HepG2 (cell line): ENCODE measurements around the gene CEP131. TPM values are rescaled to one million over a fixed set of nuclear protein-coding genes. Genes with fewer than 3 reads are reported as not detected.

ENCODE experiments used
- CBX1 ChIP-seq: IDR thresholded peaks from one replicate; pipeline ENCODE4 v1.6.1; 2016; ENCODE audit warnings: antibody characterized with exemption, low read depth
- CBX2 ChIP-seq, 2 experiments: fragments of 200-600 bp in 1 of 2; sonication (generic); formaldehyde crosslinking in 1 of 2; IDR thresholded peaks; 2 replicates each; pipeline versions ENCODE4 v1.7.0 to v1.8.1; 2018 to 2022; ENCODE audit warnings: low read depth in 2 of 2, low read length in 1 of 2, mild to moderate bottlenecking in 1 of 2, missing genetic modification reagents in 1 of 2
- HNF4A ChIP-seq: sonication (generic); formaldehyde crosslinking; IDR thresholded peaks from 2 replicates; pipeline ENCODE4 v1.4.0; 2020; ENCODE audit warnings: missing genetic modification reagents
- MBD4 ChIP-seq: IDR thresholded peaks from 2 replicates; pipeline ENCODE4 v1.6.1; 2012; ENCODE audit warnings: low read length, inconsistent platforms, borderline replicate concordance
- MEIS2 ChIP-seq: sonication (generic); formaldehyde crosslinking; IDR thresholded peaks from 2 replicates; pipeline ENCODE4 v1.9.0; 2021; ENCODE audit warnings: mild to moderate bottlenecking, missing genetic modification reagents
- PAF1 ChIP-seq: IDR thresholded peaks from 2 replicates; pipeline ENCODE4 v1.6.1; 2016; ENCODE audit warnings: missing genetic modification reagents, missing compliant biosample characterization
- PHF5A ChIP-seq: IDR thresholded peaks from one replicate; pipeline ENCODE4 v1.6.1; 2018; ENCODE audit warnings: low read depth, missing genetic modification reagents; ENCODE audit not compliant: unreplicated experiment
- RBFOX2 ChIP-seq: fragments of 200-400 bp; formaldehyde crosslinking; IDR thresholded peaks from 2 replicates; pipeline ENCODE4 v1.6.1; 2017; ENCODE audit warnings: low read depth, mild to moderate bottlenecking, low read length
- RFXAP ChIP-seq: sonication (generic); formaldehyde crosslinking; IDR thresholded peaks from 2 replicates; pipeline ENCODE4 v1.4.0; 2020; ENCODE audit warnings: missing genetic modification reagents, borderline replicate concordance
- SIN3A ChIP-seq: IDR thresholded peaks from 2 replicates; pipeline ENCODE4 v1.6.1; 2011; ENCODE audit warnings: low read depth, mild to moderate bottlenecking, control low read depth, low read length, borderline replicate concordance
- SOX13 ChIP-seq, 3 experiments: fragments of 450-650 bp in 1 of 3; sonication (generic) in 1 of 3; formaldehyde crosslinking in 1 of 3; IDR thresholded peaks in 2 of 3; conservative IDR thresholded peaks in 1 of 3; 2 replicates each; pipeline versions ENCODE4 v1.5.0 to v1.6.1; 2016 to 2020; ENCODE audit warnings: antibody characterized with exemption in 1 of 3, mild to moderate bottlenecking in 1 of 3, missing compliant biosample characterization in 1 of 3, missing genetic modification reagents in 1 of 3, moderate library complexity in 1 of 3
- TOPORS ChIP-seq: sonication (generic); formaldehyde crosslinking; IDR thresholded peaks from 2 replicates; pipeline ENCODE4 v1.8.0; 2023; ENCODE audit warnings: mild to moderate bottlenecking, missing genetic modification reagents
- XBP1 ChIP-seq: sonication (generic); formaldehyde crosslinking; IDR thresholded peaks from 2 replicates; pipeline ENCODE4 v1.5.0; 2020; ENCODE audit warnings: missing genetic modification reagents
- ZBTB21 ChIP-seq: sonication (generic); formaldehyde crosslinking; IDR thresholded peaks from 2 replicates; pipeline ENCODE4 v1.4.0; 2020; ENCODE audit warnings: missing genetic modification reagents
- ZC3H13 ChIP-seq: sonication (generic); formaldehyde crosslinking; IDR thresholded peaks from 2 replicates; pipeline ENCODE4 v1.8.1; 2023; ENCODE audit warnings: mild to moderate bottlenecking, missing genetic modification reagents, moderate library complexity
- ZKSCAN8 ChIP-seq: IDR thresholded peaks from 2 replicates; pipeline ENCODE4 v1.6.1; 2016; ENCODE audit warnings: borderline replicate concordance, missing genetic modification reagents, missing compliant biosample characterization
- ZNF331 ChIP-seq: sonication (generic); formaldehyde crosslinking; IDR thresholded peaks from 2 replicates; pipeline ENCODE4 v1.4.0; 2020; ENCODE audit warnings: missing genetic modification reagents
- polyA plus RNA-seq, 8 experiments: library from polyadenylated mRNA; depleted of rRNA in 3 of 8; stranded (reverse) in 7 of 8; unstranded in 1 of 8; fragments of >200 nt; fragmentation: Illumina TruSeq in 4 of 8; extraction: Trizol in 4 of 8; gene quantifications; 2 replicates each; pipeline versions ENCODE4 v1.2.1 to v1.2.3, GENCODE V29; 2011 to 2016; ENCODE audit warnings: low read depth in 4 of 8, missing spikeins in 1 of 8, mixed read lengths in 1 of 8; ENCODE audit not compliant: insufficient read depth in 1 of 8
- total RNA-seq, 5 experiments: library from RNA; depleted of rRNA; stranded (reverse); fragments of >200 nt; fragmentation: Illumina TruSeq; extraction: Trizol; gene quantifications; 2 replicates each; pipeline ENCODE4 v1.2.3, GENCODE V29; 2016; ENCODE audit warnings: low read depth in 1 of 5
- TF ChIP-seq, protein P1 (sequence below): sonication (generic); formaldehyde crosslinking; IDR thresholded peaks from 2 replicates; pipeline ENCODE4 v1.8.1; 2023; ENCODE audit warnings: missing genetic modification reagents, inconsistent platforms, borderline replicate concordance
- TF ChIP-seq, protein P2 (sequence below): sonication (generic); formaldehyde crosslinking; IDR thresholded peaks from 2 replicates; pipeline ENCODE4 v1.4.0; 2020; ENCODE audit warnings: missing genetic modification reagents
- TF ChIP-seq, protein P3 (sequence below): sonication (generic); formaldehyde crosslinking; IDR thresholded peaks from 2 replicates; pipeline ENCODE4 v1.5.0; 2020; ENCODE audit warnings: missing genetic modification reagents, mild to moderate bottlenecking, borderline replicate concordance

Gene CEP131
- total and polyA plus RNA-seq, 2 of the 13 experiments (the other 11 are each of a cell fraction or from before 2014, with no cell fraction given), result 5.0 to 16.8 TPM

DNA sequence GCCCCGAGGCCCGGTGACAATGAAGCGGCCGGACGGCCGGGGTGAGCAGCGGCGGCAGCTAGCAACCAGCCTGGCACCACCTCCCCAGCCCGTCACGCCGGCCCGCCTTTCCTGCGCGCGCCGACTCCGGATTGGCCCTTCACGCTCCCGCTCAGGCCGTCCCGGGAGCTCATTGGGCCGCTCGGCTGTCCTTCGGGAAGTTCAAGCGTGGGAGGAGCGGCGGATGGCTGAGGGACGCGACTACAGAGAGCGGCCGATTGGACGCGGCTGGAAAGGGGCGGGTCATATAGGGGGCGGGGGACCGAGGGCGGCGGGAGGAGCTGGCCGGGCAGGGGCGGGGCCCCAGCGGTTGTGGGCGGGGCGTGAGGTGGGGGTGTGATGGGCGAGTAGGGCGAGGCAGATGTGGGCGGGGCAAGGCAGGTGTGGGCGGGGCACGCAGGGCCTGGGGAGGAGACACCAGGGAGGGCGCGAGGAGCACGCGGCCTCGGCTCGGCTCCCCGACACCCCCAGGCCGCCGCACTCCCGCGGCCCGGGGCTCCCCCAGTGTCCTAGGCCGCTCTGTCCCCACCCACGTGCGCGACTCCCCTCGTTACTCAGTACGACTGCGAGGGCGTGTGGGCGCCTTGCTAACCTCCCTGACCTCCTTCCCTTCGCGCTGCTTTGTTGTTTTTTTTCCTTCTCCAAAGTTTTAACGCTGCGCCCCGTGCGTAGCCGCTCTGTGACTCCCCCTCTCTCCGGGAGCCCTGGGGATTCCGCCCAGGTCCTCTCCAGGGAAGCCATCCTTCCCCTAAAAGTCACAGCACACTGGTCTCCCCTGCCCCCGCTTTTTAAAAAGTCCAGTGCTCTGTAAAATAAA lies at the start of gene CEP131 (continued):
- TF ChIP-seq, protein P1, sequence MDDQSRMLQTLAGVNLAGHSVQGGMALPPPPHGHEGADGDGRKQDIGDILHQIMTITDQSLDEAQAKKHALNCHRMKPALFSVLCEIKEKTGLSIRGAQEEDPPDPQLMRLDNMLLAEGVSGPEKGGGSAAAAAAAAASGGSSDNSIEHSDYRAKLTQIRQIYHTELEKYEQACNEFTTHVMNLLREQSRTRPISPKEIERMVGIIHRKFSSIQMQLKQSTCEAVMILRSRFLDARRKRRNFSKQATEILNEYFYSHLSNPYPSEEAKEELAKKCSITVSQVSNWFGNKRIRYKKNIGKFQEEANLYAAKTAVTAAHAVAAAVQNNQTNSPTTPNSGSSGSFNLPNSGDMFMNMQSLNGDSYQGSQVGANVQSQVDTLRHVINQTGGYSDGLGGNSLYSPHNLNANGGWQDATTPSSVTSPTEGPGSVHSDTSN (CRISPR knock-in tag), result peak; percentile 95; the same call in 1 of the 2 replicates
- TF ChIP-seq CBX2 (IDR thresholded peaks at IDR 0.05; ENCODE audit: low read depth, low read length), result no peak
- no peak for TF ChIP-seq CBX2 (CRISPR knock-in tag; IDR thresholded peaks at IDR 0.05; ENCODE audit: low read depth)
- peak; percentile 74; the same call in 1 of the 2 replicates for TF ChIP-seq TOPORS (CRISPR knock-in tag)
- no peak for TF ChIP-seq PAF1 (CRISPR knock-in tag)
- TF ChIP-seq RFXAP (CRISPR knock-in tag), result peak; percentile 98
- no peak for TF ChIP-seq ZBTB21 (CRISPR knock-in tag)
- peak; percentile 88 for TF ChIP-seq MEIS2 (CRISPR knock-in tag)
- no peak for TF ChIP-seq PHF5A (CRISPR knock-in tag)
- TF ChIP-seq ZNF331 (CRISPR knock-in tag), result 0 out of 2 replicates have a peak, but pooled peaks have one; percentile 14
- TF ChIP-seq CBX1, result peak; percentile 19
- TF ChIP-seq RBFOX2, result peak; percentile 84
- TF ChIP-seq HNF4A (CRISPR knock-in tag), result no peak
- TF ChIP-seq, protein P2, sequence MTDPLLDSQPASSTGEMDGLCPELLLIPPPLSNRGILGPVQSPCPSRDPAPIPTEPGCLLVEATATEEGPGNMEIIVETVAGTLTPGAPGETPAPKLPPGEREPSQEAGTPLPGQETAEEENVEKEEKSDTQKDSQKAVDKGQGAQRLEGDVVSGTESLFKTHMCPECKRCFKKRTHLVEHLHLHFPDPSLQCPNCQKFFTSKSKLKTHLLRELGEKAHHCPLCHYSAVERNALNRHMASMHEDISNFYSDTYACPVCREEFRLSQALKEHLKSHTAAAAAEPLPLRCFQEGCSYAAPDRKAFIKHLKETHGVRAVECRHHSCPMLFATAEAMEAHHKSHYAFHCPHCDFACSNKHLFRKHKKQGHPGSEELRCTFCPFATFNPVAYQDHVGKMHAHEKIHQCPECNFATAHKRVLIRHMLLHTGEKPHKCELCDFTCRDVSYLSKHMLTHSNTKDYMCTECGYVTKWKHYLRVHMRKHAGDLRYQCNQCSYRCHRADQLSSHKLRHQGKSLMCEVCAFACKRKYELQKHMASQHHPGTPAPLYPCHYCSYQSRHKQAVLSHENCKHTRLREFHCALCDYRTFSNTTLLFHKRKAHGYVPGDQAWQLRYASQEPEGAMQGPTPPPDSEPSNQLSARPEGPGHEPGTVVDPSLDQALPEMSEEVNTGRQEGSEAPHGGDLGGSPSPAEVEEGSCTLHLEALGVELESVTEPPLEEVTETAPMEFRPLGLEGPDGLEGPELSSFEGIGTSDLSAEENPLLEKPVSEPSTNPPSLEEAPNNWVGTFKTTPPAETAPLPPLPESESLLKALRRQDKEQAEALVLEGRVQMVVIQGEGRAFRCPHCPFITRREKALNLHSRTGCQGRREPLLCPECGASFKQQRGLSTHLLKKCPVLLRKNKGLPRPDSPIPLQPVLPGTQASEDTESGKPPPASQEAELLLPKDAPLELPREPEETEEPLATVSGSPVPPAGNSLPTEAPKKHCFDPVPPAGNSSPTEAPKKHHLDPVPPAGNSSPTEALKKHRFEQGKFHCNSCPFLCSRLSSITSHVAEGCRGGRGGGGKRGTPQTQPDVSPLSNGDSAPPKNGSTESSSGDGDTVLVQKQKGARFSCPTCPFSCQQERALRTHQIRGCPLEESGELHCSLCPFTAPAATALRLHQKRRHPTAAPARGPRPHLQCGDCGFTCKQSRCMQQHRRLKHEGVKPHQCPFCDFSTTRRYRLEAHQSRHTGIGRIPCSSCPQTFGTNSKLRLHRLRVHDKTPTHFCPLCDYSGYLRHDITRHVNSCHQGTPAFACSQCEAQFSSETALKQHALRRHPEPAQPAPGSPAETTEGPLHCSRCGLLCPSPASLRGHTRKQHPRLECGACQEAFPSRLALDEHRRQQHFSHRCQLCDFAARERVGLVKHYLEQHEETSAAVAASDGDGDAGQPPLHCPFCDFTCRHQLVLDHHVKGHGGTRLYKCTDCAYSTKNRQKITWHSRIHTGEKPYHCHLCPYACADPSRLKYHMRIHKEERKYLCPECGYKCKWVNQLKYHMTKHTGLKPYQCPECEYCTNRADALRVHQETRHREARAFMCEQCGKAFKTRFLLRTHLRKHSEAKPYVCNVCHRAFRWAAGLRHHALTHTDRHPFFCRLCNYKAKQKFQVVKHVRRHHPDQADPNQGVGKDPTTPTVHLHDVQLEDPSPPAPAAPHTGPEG (CRISPR knock-in tag), result peak; percentile 62; the same call in 1 of the 2 replicates
- TF ChIP-seq ZC3H13 (CRISPR knock-in tag), result no peak
- no peak for TF ChIP-seq MBD4
- no peak for TF ChIP-seq SOX13 (IDR thresholded peaks at IDR 0.05)
- TF ChIP-seq SOX13 (CRISPR knock-in tag; conservative IDR thresholded peaks at IDR 0.05 in 1 of 2, IDR thresholded peaks at IDR 0.05 in 1 of 2), result no peak
- no peak for TF ChIP-seq ZKSCAN8 (CRISPR knock-in tag)
- peak; percentile 57; the same call in 1 of the 2 replicates for TF ChIP-seq XBP1
- peak; percentile 65; the same call in 1 of the 2 replicates for TF ChIP-seq SIN3A
- TF ChIP-seq, protein P3, sequence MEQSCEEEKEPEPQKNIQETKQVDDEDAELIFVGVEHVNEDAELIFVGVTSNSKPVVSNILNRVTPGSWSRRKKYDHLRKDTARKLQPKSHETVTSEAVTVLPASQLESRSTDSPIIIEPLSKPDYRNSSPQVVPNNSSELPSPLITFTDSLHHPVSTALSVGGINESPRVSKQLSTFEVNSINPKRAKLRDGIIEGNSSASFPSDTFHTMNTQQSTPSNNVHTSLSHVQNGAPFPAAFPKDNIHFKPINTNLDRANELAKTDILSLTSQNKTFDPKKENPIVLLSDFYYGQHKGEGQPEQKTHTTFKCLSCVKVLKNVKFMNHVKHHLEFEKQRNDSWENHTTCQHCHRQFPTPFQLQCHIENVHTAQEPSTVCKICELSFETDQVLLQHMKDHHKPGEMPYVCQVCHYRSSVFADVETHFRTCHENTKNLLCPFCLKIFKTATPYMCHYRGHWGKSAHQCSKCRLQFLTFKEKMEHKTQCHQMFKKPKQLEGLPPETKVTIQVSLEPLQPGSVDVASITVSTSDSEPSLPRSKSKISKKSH, result peak; percentile 85; the same call in 1 of the 2 replicates
